NK-92 (cell line): ENCODE data around the gene CCND2.

Experiments used
- DNase-seq: peaks from one replicate; lab custom pipeline; 2025; ENCODE audit not compliant: unreplicated experiment; lab: John Stamatoyannopoulos, UW

CCND2 gene

GRCh38 chr12:4289231-4289878 lies 15.8 kb downstream of the CCND2 start:
- no peak for DNase-seq

DNA sequence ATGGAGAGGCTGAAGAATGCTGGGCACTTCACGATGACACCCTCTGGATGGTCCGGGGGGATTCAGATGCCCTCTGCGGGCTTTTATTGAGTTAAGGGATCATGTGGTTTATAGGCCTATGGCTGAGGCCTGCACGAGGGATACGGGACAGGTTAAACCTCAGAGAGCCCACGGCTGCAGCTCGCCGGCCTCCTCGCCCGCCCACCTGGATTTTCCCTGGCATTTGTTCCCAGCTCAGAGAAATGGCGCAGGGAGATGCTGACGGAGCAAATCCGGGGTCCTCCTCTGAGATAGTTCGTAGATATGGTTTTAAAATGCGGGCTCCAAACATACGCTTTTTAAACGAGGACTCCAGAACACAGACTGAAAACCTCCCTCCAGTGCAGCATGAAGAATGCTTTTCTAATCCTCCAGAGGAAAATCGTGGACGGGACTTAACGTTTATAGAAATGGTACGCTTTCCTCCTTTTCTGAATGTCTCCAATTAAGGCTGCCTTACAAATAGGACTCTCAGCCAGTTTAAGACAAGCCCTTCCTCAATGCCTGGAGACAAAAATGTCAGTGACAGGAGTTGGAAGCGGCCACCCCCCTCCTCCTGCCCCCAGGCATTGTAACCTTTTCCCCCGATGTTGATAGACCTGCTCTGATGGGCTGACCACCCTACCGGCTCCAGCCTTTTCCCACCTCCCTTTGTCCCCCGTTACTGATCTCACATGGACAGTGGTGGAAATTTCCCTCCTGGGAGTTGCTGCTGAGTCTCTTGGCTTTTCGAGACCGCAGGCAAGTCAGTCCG lies 16.6 kb downstream of the CCND2 start:
- no peak for DNase-seq

- DNase-seq = no peak
Observed at GRCh38 chr12:4292341-4293073, 18.9 kb downstream of the CCND2 start.

DNA sequence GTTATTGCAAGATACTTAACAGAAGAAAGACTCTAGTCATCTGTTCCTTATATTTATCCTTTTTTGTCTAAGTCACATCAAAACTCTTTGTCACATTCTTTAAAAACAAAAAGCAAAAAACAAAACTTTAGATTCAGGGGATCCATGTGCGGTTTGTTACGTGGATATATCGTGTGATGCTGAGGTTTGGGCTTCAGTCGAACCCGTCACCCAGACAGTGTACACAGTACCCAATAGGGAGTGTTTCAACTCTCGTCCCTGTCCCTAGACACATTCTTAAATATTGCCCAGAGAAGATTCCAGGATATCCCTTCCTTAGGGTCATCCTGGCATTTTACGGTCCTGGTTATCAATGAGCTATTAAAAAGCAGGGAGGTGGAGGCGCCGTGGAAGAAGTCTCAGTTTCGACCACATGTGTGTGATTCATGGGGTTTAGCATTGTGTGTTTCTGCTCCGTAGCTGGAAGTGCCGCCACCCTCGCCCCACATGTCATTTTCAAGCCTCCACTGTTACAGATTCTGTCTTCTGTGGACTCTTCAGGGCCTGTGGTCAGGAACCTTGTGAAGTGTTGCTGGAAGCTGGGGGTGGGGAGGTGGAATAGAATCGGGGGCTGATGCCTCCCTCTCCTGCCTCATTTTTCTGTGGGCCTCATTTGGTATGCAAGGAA lies 19.9 kb downstream of the CCND2 start:
- no peak for DNase-seq

GRCh38 chr12:4293966-4294505 lies 20.5 kb downstream of the CCND2 start:
- no peak for DNase-seq

DNA sequence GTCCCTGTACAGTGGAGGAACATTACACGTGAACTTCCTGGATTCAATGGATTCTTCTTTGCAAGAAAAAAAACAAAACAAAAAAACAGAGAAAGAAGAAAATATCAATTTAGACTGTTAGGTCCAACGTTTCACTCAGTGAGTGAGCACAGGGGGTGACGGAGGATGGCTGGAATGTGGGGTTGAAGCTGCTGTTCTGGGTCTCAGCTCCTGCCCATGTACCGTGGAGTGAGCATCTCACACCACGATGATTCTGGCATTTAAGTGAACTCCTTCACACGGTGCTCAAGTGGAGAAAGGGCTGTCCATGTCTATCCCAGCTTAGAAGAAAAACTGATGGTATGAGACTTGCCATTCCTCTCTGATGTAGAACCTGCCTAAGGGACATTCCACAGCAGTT lies 23.2 kb downstream of the CCND2 start:
- DNase-seq = no peak

- DNase-seq = no peak
Observed at GRCh38 chr12:4297617-4298016, 24.1 kb downstream of the CCND2 start.

GRCh38 chr12:4300883-4301282 lies 27.3 kb downstream of the CCND2 start:
- no peak for DNase-seq

- peak; percentile 1 for DNase-seq
Observed at GRCh38 chr12:4301932-4302501, 28.5 kb downstream of the CCND2 start.

DNA sequence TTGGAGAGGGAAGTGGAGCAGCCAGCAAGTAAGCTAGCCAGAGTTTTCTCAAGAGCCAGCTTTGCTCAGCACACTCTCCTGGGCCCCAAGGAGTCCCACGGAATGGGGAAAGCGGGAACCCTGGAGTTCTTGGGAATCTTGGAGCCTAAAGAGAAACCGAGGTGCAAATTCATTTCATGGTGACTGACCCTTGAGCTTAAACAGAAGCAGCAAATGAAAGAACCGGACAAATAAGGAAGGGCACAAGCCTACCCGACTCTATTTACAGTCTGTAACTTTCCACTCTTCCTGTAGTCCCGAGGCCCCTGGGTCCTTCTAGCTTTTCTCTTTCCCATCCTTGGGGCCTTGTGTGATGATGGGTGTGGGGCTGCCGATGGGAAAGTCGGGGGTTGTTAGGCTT lies 29.3 kb downstream of the CCND2 start:
- no peak for DNase-seq

GRCh38 chr12:4303750-4304149 lies 30.2 kb downstream of the CCND2 start:
- DNase-seq = no peak

GRCh38 chr12:4307593-4308333 lies 34.2 kb downstream of the CCND2 start:
- no peak for DNase-seq

DNA sequence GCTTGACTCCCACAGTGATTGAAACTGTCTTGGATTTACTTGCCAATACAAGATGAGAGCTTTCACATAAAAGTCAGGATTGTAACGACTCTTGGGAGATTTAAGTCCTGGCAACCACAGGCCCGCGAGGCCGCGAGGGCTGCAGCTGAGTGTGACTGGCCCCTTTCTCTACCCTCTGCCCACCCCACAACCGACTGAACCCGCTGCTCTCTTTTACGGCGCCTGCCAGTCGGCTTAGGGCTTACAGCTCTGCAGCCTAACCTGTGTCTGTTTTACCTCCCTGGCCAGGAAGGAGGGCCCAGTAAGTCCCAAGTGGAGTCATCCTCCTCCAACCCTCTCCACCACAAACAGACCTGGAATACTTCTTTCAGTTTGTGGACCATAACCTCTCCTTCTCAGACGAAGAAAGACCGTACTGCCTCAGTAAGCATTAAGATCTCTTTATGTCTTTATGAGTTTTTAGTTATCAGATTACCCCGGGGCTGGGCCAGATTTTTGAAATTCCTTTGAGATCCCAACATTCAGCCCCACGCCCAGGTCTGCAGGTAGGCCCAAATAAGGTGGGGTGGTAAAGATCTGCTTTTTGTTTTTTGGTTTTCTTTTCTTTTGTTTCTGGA lies 34.9 kb downstream of the CCND2 start:
- no peak for DNase-seq

DNA sequence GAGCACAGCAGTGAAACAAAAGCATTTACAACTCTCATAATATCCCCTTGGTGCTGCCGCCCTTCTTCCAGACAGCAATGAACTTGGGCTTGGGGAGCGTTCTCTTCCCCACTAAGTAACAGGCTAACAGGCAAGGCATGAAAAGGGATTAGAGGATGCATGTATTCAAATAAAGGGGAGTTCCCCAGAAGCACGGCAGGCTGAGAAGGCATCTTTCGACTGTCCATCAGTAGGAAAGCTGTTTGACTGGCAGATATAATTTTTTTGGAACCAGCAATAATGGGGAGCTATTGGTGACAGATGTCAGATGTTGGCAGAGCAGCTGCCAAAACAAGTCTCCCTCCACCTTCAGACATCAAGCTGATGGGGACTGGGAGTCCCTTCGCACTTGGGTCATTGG lies 38.2 kb downstream of the CCND2 start:
- DNase-seq = no peak

DNA sequence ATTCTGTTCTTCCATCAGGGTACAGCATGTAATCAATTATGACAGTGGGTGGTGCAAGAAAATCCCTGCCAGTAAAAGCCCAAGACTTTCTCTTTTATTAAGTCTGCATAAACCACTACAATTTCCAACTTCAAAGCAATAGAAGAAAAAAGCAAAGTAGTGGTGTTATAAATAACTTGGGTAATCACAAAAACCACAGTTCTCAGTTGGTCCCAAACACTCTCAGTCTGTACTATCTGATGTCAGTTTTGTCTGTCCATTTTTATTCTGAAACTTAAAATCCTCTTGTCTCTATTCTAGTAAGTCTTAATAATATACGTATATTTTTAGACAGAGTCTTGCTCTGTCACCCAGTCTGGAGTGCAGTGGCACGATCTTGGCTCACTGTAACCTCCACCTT lies 38.7 kb downstream of the CCND2 start:
- DNase-seq = no peak

DNA sequence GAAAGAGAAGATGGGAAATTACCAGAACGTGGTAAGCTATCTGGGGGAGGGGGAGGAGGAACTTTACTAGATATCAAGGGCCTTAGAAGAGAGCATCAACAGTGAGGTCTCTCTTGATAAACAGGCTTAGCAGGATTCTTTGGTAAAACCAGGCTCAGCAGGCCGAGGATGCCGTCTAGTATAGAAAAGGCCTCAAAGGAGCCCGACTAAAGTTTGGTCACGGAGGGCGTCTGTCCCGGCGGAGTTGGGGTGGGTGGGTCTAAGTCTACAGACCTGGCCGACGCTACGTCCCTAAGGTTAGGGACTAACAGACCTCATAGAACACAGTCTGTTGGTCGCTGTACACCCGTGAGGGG lies 46.9 kb downstream of the CCND2 start:
- DNase-seq = no peak

DNA sequence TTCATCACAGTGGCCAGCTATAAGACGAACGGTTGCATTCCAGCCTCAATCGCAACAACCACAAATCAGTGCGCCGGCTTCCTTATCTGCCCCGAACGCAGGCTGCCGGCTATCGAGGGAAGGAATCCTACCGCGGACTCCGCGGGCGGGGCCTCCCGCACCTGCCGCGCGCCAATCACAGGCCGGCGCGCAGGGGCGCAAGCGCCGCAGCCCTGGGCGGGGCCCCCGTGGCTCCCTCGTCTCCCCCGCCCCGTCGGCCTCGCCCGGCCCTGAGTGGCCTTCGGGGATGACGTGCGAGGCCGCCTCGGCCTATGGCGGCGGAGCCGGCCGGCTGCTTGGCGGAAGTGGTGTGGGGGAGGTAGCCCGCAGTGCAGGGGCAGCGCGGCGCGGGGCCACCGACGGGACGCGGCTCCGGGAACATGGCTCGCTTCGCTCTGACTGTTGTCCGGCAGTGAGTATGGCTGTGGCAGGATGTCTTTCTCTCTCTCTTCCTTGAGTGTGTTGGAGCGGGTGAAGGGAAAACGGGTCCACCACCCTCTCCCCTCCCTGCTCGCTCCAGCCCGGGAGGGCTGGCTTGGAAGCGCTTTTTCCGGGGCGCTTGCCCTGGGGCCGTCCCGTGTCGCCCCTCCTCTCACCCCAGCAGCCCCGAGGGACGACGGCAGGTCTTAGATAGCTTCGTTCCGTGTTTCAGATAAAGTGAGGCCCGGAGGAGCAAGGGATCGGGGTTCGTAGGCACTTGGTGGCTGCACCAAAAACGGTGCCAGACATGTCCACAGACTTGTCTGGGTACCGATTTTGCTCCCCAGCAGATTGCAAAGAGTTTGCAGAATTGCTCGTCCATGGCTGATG lies 47.5 kb downstream of the CCND2 start, which contains the start of gene TIGAR:
Gene TIGAR, plus strand, starts transcription at position 361 of the 849 bp plus-strand sequence. Its CDS starts 59 bp downstream, at position 420.
- DNase-seq = peak; percentile 18

DNA sequence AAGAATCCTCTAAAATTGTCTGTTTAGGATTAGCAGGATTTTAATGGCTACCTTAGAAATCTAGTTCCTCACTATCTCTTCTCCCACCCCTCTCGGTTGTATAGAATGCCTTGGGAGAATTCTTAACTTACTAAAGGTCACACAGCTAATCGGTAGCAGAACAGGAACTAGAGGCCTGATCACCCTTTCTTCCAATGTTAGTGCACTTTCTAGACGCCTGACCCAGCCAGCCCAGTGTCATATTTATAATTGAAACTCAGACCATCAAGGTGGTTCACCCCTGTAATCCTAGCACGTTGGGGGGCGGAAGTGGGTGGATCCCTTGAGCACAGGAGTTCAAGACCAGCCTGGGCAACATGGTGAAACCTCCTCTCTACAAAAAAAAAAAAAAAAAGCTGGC lies 49.2 kb downstream of the CCND2 start:
- no peak for DNase-seq
